Measurements from ENCODE around the gene RPS27L.

Gene RPS27L

DNA sequence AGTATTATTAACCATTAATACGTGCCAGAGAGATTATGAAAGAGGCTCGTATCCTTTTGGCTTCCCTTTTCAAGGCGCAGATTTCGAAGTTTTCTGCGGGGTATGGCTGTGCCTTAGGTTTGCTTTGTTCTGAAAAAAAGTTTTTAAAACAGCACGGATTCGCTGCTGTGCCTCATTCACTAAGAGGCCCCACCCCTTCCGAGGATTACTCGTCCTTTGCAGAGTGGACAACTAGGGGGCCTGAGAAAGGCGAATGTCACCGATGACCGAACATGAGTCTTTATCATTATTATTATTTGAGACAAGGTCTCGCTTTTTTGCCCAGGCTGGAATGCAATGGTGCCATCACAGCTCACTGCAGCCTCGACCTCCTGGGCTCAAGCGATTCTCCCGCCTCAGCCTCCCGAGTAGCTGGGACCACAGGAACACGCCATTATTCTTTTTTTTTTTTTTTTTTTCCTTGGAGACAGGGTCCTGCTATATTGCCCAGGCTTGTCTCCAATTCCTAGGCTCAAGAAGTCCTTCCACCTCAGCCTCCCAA, 684 bp upstream of the RPS27L start:
- TF ChIP-seq CTCF (conservative IDR thresholded peaks at IDR 0.05; ENCODE audit: low read length): peak; percentile 51
- peak overlapping the region; percentile 91 for H3K4me3 ChIP-seq (ENCODE audit: low read length)
- peak; percentile 83 for DNase-seq (ENCODE audit: low read depth)

DNA sequence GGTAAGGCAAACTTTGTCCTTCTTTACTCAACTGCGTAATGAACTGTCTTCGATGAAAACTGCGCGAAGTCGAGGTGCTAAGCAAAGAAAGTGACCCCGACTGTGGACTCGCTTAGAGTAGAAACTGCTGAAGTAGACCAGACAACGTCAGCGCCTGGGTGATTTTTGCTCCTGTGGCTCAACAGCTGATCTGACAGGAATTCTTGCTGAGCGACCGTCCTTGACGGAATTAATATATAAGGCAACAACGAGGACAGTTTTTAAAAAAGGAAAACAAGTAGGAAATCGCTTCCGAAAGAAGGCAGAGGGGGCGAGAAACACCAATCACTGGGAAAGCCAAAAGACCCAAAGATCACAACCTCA, 541 bp downstream of the RPS27L start:
- TF ChIP-seq CTCF (conservative IDR thresholded peaks at IDR 0.05; ENCODE audit: low read length): no peak
- peak; percentile 46 for DNase-seq (ENCODE audit: low read depth)
- peak overlapping the region; percentile 91 for H3K4me3 ChIP-seq (ENCODE audit: low read length)

DNA sequence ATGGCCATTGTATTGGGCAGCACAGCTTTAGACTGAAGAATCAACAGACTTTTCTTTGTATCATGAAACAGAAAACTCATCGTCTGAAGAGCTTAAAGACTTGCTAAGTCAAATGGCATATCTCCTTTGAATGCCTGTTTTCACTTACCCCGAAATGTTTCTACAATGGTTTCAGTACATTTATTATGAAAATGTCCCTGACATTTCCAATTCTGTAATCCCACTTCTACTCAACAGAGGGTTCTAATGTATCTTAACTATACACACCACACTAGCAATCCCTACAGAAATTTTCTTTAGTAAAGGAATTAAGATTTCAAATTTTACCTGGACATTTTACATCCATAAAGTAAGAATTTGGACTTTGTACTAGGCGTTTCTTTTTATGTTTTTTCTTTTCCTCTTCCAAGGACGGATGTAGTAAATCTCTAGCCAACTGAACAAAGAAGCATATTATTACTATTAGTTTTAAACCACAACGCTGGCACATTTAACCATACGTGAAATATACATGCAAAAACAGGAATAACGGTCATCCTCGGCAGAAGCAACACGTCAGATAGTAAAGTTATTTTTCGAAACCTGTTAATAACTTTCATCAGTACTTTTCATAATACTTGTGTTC, 1.1 kb downstream of the RPS27L start:
- peak; percentile 36 for TF ChIP-seq CTCF (conservative IDR thresholded peaks at IDR 0.05; ENCODE audit: low read length)
- H3K4me3 ChIP-seq (ENCODE audit: low read length): peak overlapping the region; percentile 91

GRCh38 chr15:63155486-63155885, 1.8 kb downstream of the RPS27L start:
- TF ChIP-seq CTCF (conservative IDR thresholded peaks at IDR 0.05; ENCODE audit: low read length): no peak
- peak overlapping the region; percentile 91 for H3K4me3 ChIP-seq (ENCODE audit: low read length)
- no peak for DNase-seq (ENCODE audit: low read depth)

More for the DNA sequence above, 1.1 kb downstream of the RPS27L start:
- DNase-seq (ENCODE audit: low read depth): no peak

- DNase-seq (ENCODE audit: low read depth): no peak
- H3K4me3 ChIP-seq (ENCODE audit: low read length): no peak overlapping the region
- TF ChIP-seq CTCF (conservative IDR thresholded peaks at IDR 0.05; ENCODE audit: low read length): no peak
These were observed 5.6 kb downstream of the RPS27L start for GRCh38 chr15:63151665-63152064.

DNA sequence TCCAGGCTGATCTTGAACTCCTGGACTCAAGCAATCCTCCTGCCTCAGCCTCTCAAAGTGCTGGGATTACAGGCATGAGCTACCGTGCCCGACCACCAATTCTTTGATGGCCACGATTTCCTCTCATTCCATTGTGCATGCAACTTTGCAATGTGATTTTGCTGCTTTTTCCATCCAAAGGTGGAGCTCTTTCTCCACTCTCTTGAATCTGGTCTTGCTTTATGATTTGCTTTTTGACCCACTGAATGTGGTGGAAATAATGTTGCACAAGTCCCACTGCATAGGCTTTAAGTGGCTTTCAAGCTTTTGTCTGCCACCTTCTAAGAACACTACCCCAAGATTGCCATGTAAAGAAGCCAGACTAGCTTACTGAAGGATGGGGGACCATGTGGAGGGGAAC, 10.6 kb downstream of the RPS27L start:
- TF ChIP-seq CTCF (conservative IDR thresholded peaks at IDR 0.05; ENCODE audit: low read length): peak; percentile 31
- no peak for DNase-seq (ENCODE audit: low read depth)
- H3K4me3 ChIP-seq (ENCODE audit: low read length): no peak overlapping the region

GRCh38 chr15:63145426-63145825, 11.9 kb downstream of the RPS27L start:
- H3K4me3 ChIP-seq (ENCODE audit: low read length): no peak overlapping the region
- no peak for TF ChIP-seq CTCF (conservative IDR thresholded peaks at IDR 0.05; ENCODE audit: low read length)
- no peak for DNase-seq (ENCODE audit: low read depth)

Data from AG10803 (cell line).